Measurements from ENCODE around the gene EXOC6B. TPM values are rescaled to one million over a fixed set of nuclear protein-coding genes. Genes with fewer than 3 reads are reported as not detected.
A peak's percentile ranks its signal among the peaks of the same experiment; 100 is the strongest.

Gene EXOC6B
- total RNA-seq, 3 donors from 2014 or later = 6.5 to 7.3 (median 6.8) TPM

DNA sequence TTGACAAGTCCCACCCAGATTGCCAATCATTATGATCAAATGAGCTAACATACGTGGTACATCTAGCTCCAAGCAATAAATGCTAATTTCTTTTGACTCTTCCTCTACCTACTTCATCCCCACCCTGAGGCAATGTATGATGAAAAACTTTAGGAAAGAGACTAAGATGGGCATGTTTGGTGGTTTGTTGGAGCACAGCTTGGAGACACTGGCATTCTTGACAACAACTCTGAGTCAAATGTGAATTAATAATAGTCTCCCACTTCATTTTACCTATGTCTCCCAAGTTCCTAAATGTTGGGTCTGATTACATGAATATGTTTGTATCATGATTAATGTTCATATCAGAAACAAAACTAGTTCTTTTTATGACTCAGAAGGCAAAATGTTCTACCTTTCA is 36.6 kb downstream of the EXOC6B start:
- Mint-ChIP-seq H3K36me3 (ENCODE audit: insufficient read depth) (peaks cover 8% of the 10 kb centered on the region), H3K4me1 (ENCODE audit: low read depth) (peaks cover 3% of the 10 kb centered on the region), H3K4me3 (no peak overlapping the region), H3K27me3 (ENCODE audit: low read depth) (no peaks in the 10 kb centered on the region), H3K9me3 (no peaks in the 10 kb centered on the region)
- DNase-seq (no peak), ATAC-seq (no peak)

- no peaks in the 10 kb centered on the region for H3K4me1 Mint-ChIP-seq (ENCODE audit: low read depth)
- H3K4me3 Mint-ChIP-seq = no peak overlapping the region
- H3K9me3 Mint-ChIP-seq = no peaks in the 10 kb centered on the region
- H3K27me3 Mint-ChIP-seq (ENCODE audit: low read depth) = no peaks in the 10 kb centered on the region
- DNase-seq (no peak), ATAC-seq (no peak)
- peaks cover 8% of the 10 kb centered on the region for H3K36me3 Mint-ChIP-seq (ENCODE audit: insufficient read depth)
Measured at GRCh38 chr2:72788756-72789155, 37.1 kb downstream of the EXOC6B start.

GRCh38 chr2:72785517-72785916 is 40.3 kb downstream of the EXOC6B start:
- DNase-seq (no peak), ATAC-seq (no peak)
- no peaks in the 10 kb centered on the region for H3K27me3 Mint-ChIP-seq (ENCODE audit: low read depth)
- H3K4me1 Mint-ChIP-seq (ENCODE audit: low read depth) = no peaks in the 10 kb centered on the region
- no peak overlapping the region for H3K4me3 Mint-ChIP-seq
- H3K9me3 Mint-ChIP-seq = no peaks in the 10 kb centered on the region
- peaks cover 5% of the 10 kb centered on the region for H3K36me3 Mint-ChIP-seq (ENCODE audit: insufficient read depth)

DNA sequence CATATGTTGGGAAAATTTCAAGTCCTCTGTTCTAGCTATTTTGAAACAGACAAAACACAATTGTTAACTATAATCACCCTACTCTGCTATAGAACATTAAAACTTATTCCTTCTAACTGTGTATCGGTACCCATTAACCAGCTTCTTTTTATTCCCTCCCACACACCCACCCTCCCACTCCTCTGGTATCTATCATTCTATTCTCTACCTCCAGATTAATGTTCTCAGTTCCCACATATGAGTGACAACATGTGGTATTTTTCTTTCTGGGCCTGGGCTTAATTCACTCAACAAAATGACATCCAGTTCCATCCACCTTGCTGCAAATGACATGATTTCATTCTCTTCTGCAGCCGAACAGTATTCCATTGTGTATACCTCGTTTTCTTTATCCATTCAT is 43.3 kb downstream of the EXOC6B start:
- Mint-ChIP-seq H3K4me3 (no peak overlapping the region), H3K27me3 (ENCODE audit: low read depth) (no peaks in the 10 kb centered on the region), H3K9me3 (no peaks in the 10 kb centered on the region), H3K4me1 (ENCODE audit: low read depth) (no peaks in the 10 kb centered on the region), H3K36me3 (ENCODE audit: insufficient read depth) (peaks cover 5% of the 10 kb centered on the region)
- no peak for ATAC-seq
- DNase-seq = no peak

DNA sequence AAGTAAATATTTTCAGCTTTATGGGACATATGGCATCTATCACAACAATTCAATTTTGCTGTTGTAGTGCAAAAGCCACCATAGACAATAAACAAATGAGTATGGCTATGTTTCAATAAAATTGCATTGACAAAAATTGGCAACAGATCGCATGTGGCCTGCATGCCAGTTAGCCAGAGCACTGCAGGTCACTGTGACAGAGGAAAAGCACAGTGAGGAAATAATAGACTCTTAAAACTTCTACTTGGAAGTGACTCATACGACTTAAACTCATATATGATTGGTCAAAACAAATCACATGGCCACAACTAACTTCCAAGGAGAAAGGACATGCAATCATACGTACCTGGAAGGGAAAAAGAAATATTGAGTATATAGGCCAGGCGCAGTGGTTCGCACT is 44.4 kb downstream of the EXOC6B start:
- Mint-ChIP-seq H3K27me3 (ENCODE audit: low read depth) (no peaks in the 10 kb centered on the region), H3K36me3 (ENCODE audit: insufficient read depth) (peaks cover 5% of the 10 kb centered on the region), H3K4me3 (no peak overlapping the region), H3K9me3 (no peaks in the 10 kb centered on the region), H3K4me1 (ENCODE audit: low read depth) (no peaks in the 10 kb centered on the region)
- ATAC-seq (no peak), DNase-seq (no peak)

DNA sequence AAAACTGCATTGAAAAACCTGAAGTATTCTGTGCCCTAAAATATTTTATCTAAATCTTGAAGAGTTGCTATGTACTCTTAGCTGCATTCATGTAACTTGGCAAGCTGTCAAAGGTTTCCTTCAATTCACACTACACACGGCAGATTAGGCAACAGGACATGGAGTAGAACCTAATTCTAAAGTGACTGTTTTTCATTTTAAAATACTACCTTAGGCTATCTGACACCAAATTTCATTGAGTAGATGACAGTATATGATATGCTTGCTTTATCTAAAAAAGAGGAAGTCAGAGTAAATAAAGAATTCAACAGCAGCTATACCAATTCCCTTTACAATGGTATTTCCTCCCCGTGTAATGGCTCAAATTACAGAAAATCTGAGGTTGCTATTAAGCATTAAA is 45.4 kb downstream of the EXOC6B start:
- Mint-ChIP-seq H3K27me3 (ENCODE audit: low read depth) (no peaks in the 10 kb centered on the region), H3K36me3 (ENCODE audit: insufficient read depth) (peaks cover 5% of the 10 kb centered on the region), H3K4me3 (no peak overlapping the region), H3K9me3 (no peaks in the 10 kb centered on the region), H3K4me1 (ENCODE audit: low read depth) (no peaks in the 10 kb centered on the region)
- DNase-seq (no peak), ATAC-seq (no peak)

DNA sequence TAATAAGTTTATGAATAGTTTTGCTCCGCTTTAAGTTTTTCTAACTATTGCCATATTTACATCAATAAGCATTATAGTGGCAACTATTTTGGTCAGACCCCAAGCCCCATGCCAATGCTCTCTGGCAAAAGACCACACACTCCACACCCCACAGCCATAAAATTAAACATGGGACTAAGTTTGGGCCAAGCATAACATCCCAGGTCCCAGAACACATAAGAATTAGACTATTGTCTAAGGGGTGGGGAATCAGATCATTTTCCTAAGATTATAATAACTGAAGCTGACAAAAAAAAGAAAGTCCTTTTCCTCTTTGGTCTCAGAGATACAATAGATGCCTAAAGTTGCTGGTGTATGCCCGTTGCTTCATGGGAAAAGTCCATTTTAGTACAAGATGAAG is 46.3 kb downstream of the EXOC6B start:
- DNase-seq = no peak
- Mint-ChIP-seq H3K9me3 (no peaks in the 10 kb centered on the region), H3K4me1 (ENCODE audit: low read depth) (no peaks in the 10 kb centered on the region), H3K4me3 (no peak overlapping the region), H3K36me3 (ENCODE audit: insufficient read depth) (peaks cover 5% of the 10 kb centered on the region), H3K27me3 (ENCODE audit: low read depth) (no peaks in the 10 kb centered on the region)
- no peak for ATAC-seq

GRCh38 chr2:72778410-72778809 is 47.4 kb downstream of the EXOC6B start:
- DNase-seq (no peak), ATAC-seq (peak; percentile 28 to 48)
- Mint-ChIP-seq H3K4me3 (no peak overlapping the region), H3K27me3 (ENCODE audit: low read depth) (no peaks in the 10 kb centered on the region), H3K36me3 (ENCODE audit: insufficient read depth) (no peaks in the 10 kb centered on the region), H3K4me1 (ENCODE audit: low read depth) (no peaks in the 10 kb centered on the region), H3K9me3 (no peaks in the 10 kb centered on the region)

GRCh38 chr2:72770879-72771461 is 54.9 kb downstream of the EXOC6B start:
- Mint-ChIP-seq H3K36me3 (ENCODE audit: insufficient read depth) (no peaks in the 10 kb centered on the region), H3K27me3 (ENCODE audit: low read depth) (no peaks in the 10 kb centered on the region), H3K4me3 (no peak overlapping the region), H3K4me1 (ENCODE audit: low read depth) (no peaks in the 10 kb centered on the region), H3K9me3 (no peaks in the 10 kb centered on the region)
- DNase-seq (peak; percentile 46), ATAC-seq (no peak)

DNA sequence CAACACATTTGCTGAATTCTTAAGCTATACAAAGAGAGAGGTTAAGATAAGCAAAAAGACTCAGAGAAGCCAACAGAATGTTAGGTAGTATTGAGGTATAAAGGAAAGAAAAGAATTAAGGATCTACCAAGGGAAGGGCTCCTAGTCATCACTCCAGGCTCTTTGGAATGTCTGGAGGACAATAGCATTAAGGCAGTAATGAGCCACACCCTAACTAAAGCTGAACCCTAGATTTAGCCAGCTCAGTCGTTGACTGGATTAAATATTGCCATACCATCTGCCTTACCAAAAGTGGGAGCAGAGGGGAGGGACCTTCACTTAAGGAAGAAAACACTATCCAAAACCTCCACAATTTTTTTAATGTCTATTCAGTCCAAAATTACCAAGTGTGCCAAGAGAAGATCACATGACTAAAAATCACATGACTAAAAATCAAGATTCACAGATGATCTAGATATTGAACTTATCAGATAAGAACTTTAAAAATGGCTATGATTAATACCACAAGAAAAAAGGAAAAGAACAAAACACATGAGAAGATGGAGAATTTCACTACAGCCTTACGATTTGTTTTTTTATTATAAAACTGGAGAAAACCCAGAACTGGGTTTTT is 59.7 kb downstream of the EXOC6B start:
- no peak overlapping the region for H3K4me3 Mint-ChIP-seq
- H3K9me3 Mint-ChIP-seq = peaks cover 6% of the 10 kb centered on the region
- H3K4me1 Mint-ChIP-seq (ENCODE audit: low read depth) = no peaks in the 10 kb centered on the region
- no peak for DNase-seq
- H3K36me3 Mint-ChIP-seq (ENCODE audit: insufficient read depth) = peaks cover 6% of the 10 kb centered on the region
- no peak for ATAC-seq
- no peaks in the 10 kb centered on the region for H3K27me3 Mint-ChIP-seq (ENCODE audit: low read depth)

DNA sequence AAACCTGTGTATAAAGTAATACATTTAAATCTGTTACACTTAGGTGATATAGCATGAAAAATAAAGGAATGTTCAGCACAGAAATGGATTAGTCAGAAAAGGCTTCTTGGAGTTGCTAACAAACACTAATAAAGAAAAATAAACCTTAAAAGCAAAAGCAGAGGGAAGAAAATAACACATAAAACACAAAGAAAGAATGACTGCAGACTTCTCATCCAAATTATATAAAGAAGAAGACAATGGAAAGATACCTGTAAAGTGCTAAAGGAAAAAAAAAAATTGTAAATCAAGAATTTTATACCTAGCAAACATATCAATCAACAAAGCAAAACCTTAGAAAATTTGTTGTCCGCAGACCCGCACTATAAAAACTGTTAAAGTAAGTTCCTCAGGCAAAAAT is 63.6 kb downstream of the EXOC6B start:
- no peak overlapping the region for H3K4me3 Mint-ChIP-seq

DNA sequence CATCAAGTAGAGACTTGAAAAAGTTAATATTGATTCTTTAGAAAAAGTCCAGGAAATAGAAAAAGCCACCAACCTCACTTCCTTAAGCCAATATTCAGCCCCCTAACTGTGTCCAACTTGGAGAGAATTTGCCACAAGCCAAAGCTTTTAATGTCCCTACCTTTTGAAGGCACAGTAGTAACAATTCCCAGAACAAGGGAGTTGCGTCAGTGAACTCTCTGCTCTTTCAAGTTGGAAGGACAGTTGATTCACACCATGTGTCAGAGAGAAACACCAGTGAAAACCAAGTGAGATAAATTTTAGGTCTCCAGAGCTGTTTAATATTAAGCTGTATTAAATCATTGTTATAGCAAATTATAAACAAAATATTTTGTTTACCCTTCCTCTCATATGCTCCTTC is 66.1 kb downstream of the EXOC6B start:
- DNase-seq (no peak), ATAC-seq (no peak)
- Mint-ChIP-seq H3K27me3 (ENCODE audit: low read depth) (no peaks in the 10 kb centered on the region), H3K9me3 (peaks cover 6% of the 10 kb centered on the region), H3K4me1 (ENCODE audit: low read depth) (no peaks in the 10 kb centered on the region), H3K4me3 (no peak overlapping the region), H3K36me3 (ENCODE audit: insufficient read depth) (peaks cover 20% of the 10 kb centered on the region)

More for the DNA sequence above, 63.6 kb downstream of the EXOC6B start:
- H3K9me3 Mint-ChIP-seq = peaks cover 6% of the 10 kb centered on the region
- no peak for ATAC-seq
- H3K27me3 Mint-ChIP-seq (ENCODE audit: low read depth) = no peaks in the 10 kb centered on the region
- no peaks in the 10 kb centered on the region for H3K4me1 Mint-ChIP-seq (ENCODE audit: low read depth)
- H3K36me3 Mint-ChIP-seq (ENCODE audit: insufficient read depth) = peaks cover 20% of the 10 kb centered on the region
- no peak for DNase-seq

GRCh38 chr2:72757177-72757775 is 68.6 kb downstream of the EXOC6B start:
- ATAC-seq (no peak), DNase-seq (no peak)
- no peak overlapping the region for H3K4me3 Mint-ChIP-seq
- H3K9me3 Mint-ChIP-seq = no peaks in the 10 kb centered on the region
- H3K27me3 Mint-ChIP-seq (ENCODE audit: low read depth) = no peaks in the 10 kb centered on the region
- H3K36me3 Mint-ChIP-seq (ENCODE audit: insufficient read depth) = peaks cover 16% of the 10 kb centered on the region
- H3K4me1 Mint-ChIP-seq (ENCODE audit: low read depth) = no peaks in the 10 kb centered on the region

DNA sequence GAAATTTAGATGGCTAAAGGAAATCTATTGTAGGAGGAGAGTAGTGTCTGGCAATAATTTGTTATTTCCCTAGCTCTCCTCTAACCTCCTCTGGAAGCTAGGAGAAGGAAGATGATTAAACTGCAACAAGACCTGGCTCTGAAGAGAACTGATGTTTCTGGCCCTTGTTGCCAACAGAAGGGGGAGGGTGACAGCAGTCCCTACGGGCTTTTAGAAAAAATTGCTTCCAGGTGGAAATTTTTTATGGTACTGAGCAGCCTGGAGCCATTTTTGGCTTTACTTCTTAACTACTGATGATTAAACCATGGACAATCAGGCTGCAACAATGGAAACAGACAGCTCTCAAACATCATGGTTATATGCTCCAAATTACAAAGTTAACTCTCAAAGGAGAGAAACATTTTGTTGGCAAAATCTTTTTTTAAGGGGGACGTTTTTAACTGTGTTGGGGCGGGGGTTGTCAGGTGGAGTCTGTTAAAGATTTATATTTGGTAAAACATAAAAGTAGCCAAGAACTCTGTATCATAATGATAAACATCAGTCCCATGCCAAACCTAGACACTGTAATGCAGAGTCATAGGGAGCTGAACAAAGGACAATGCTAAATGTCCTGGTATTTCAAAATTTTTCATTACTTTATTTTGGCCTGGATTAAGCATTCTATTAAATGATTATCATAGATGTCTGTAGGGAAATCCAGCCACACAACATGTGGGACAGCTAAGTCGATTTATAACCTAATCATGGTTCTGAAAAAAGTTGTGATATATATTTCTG is 70.0 kb downstream of the EXOC6B start:
- Mint-ChIP-seq H3K27me3 (ENCODE audit: low read depth) (no peaks in the 10 kb centered on the region), H3K4me1 (ENCODE audit: low read depth) (no peaks in the 10 kb centered on the region), H3K9me3 (no peaks in the 10 kb centered on the region), H3K4me3 (no peak overlapping the region), H3K36me3 (ENCODE audit: insufficient read depth) (peaks cover 12% of the 10 kb centered on the region)
- no peak for DNase-seq
- no peak for ATAC-seq

Measured in activated T-cell treated with anti-CD3 and anti-CD28 coated beads, Interleukin-2, amount 50 U/mL, for 4 hours (primary cell).